ENCODE results near the gene SERPINA1.
"Not testable (repeated sequence)": the region's sequence is repeated elsewhere in the genome, so short reads cannot be mapped to it uniquely, and the experiment has no call there.

Gene SERPINA1

DNA sequence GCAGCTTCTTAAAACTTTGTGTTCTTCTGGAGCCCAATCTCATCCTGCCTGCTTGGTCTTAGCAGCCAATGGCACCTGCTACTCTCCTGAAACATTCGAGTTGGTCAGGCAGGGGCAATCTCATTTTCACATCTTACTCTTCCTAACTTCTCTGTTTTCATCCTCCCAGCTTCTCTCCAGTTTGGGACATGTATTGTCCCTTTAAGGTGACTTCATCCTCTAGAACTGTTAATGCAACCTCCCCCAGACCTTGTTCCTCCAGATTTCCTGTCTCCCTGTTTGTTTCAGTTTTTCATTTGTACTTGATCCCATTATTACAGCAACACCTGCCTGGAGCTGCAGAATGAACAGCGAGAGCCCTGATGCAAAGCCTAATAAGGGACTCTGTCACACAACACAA, 32.9 kb upstream of the SERPINA1 start:
- TF ChIP-seq, protein P1, sequence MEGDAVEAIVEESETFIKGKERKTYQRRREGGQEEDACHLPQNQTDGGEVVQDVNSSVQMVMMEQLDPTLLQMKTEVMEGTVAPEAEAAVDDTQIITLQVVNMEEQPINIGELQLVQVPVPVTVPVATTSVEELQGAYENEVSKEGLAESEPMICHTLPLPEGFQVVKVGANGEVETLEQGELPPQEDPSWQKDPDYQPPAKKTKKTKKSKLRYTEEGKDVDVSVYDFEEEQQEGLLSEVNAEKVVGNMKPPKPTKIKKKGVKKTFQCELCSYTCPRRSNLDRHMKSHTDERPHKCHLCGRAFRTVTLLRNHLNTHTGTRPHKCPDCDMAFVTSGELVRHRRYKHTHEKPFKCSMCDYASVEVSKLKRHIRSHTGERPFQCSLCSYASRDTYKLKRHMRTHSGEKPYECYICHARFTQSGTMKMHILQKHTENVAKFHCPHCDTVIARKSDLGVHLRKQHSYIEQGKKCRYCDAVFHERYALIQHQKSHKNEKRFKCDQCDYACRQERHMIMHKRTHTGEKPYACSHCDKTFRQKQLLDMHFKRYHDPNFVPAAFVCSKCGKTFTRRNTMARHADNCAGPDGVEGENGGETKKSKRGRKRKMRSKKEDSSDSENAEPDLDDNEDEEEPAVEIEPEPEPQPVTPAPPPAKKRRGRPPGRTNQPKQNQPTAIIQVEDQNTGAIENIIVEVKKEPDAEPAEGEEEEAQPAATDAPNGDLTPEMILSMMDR (conservative IDR thresholded peaks at IDR 0.05; ENCODE audit: low read depth, low read length): no peak
- DNase-seq (ENCODE audit: low read depth): no peak
- no peak overlapping the region for H3K4me3 ChIP-seq (ENCODE audit: low read length)

DNA sequence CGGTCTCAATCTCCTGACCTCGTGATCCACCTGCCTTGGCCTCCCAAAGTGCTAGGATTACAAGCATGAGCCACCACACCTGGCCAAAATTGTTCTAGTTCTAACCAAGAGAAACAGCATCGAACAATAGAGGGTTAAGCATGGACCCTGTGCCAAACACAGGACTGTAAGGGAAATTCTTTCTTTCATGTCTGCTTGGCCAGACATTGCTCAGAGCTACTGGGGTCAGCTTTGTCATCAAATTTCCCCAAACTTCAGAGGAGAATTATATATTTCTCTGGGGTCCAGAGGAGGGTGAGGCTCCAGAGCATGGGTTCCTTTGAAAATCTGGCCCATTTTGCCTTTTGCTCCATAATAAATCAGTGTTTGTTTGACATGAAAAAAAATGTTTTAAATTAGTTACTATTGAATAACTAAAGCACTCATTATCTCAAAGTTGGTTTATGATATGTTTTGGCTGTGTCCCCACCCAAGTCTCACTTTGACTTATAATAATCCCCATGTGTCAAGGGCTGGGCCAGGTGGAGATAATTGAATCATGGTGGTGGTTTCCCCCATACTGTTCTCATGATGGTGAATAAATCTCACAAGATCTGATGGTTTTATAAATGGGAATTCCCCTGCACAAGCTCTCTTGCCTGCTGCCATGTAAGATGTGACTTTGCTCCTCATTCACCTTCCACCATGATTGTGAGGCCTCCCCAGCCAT, 29.2 kb upstream of the SERPINA1 start:
- H3K4me3 ChIP-seq (ENCODE audit: low read length); DNase-seq (ENCODE audit: low read depth): not testable (repeated sequence)

DNA sequence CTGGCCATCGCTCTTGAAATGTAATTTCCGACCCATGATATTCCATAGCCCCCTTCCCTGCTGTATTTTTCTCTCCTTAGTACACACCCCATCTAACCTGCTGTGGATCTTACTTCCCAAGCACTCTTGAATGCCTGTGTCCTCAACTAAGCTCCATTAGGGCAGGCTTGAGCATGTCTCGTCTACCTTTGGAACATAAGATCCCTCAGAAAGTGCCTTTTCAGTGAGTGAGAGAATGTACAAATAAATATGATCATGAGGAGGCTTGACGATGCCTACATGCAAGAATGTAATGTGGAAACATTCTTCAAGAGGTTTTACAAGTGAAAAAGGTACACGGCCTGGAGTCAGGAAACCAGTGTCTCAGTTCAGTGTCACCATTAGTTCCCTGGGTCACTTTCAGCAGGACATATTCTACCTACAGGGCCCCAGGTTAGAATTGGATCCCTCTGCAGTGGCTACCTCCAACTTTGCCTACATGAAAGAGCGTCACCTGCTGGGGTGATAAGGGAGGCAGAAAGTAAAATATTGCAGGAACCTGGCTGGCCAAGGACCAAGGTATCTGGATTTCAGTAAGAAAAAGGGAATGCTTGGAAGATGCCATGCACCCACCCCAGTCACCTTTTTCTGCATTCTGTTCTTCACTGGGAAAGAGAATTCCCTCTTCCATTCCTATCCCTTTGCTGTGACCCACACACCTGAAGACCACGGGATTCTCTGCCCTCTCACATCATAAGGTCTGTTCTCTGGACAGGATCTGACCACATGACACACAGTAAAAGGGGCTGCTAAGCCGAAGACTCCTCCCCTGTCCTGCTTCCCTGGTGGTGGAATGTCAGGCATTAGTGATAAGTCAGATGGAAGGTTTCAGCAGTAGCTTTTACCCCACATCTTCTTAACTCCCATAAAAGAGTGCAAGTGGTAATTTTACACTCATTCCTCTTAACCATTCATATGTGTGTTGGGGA, 24.6 kb upstream of the SERPINA1 start:
- no peak overlapping the region for H3K4me3 ChIP-seq (ENCODE audit: low read length)
- TF ChIP-seq, protein P1 (conservative IDR thresholded peaks at IDR 0.05; ENCODE audit: low read depth, low read length): peak; percentile 56
- no peak for DNase-seq (ENCODE audit: low read depth)

DNA sequence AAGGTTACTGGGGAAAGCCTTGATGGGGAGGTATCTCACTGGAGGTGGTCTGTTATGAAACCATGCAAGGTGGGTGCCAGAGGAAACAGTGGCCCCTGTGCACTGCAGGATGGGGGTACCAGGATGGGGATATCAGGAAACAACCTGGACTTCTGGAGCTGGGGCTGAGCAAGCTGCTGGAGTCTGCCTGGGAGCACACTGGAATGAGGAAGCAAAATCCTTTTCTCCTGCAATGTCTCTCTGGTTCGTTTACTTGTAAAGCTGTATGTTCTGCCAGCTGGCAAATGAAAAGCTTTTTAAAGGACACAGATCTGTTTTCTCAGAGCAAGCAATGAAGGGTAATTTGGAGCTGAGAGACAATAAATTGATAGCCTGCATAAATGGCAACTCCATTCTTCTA, 23.2 kb upstream of the SERPINA1 start:
- DNase-seq (ENCODE audit: low read depth): no peak
- H3K4me3 ChIP-seq (ENCODE audit: low read length): no peak overlapping the region
- TF ChIP-seq, protein P1 (conservative IDR thresholded peaks at IDR 0.05; ENCODE audit: low read depth, low read length): no peak

DNA sequence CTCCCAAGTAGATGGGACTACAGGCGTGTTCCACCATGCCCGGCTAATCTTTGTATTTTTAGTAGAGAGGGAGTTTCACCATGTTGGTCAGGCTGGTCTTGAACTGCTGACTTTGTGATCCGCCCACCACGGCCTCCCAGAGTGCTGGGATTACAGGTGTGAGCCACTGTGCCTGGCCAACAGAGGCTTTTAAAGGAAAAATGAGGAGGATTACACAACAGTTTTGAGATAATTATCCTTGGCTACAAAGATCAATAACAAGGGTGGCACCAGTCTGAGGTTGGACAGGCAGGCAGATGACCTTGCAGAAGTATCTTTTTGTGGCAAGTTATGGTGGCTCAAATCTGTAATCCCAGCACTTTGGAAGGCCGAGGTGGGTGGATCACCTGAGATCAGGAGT, 21.0 kb upstream of the SERPINA1 start:
- H3K4me3 ChIP-seq (ENCODE audit: low read length); DNase-seq (ENCODE audit: low read depth): not testable (repeated sequence)

DNA sequence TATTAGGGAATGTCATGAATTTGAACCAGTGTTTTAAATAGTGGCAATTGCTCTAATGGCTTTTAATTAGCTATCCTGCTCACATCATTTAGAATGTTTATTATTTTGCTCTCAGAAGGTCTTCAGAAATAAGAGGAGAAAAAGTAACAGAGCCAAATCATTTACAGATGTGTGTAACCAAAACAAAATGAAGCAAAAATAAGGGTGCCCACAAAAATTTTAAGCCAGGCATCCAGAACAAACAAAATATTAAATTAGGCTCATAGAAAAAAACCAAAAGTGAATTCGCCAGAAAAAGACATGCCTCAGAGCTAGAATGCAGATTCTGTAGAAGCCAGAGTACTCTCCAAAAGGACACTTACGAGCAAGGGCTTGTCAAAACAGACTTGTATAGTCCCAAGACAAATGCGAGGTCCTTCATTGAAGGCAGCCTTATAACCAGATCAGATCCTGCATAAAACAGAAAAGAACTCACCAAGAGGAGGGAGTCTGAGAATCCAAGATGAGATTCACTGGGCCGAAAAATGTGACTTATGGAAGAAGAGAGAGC, 20.2 kb upstream of the SERPINA1 start:
- TF ChIP-seq, protein P1 (conservative IDR thresholded peaks at IDR 0.05; ENCODE audit: low read depth, low read length): no peak
- no peak overlapping the region for H3K4me3 ChIP-seq (ENCODE audit: low read length)
- no peak for DNase-seq (ENCODE audit: low read depth)

DNA sequence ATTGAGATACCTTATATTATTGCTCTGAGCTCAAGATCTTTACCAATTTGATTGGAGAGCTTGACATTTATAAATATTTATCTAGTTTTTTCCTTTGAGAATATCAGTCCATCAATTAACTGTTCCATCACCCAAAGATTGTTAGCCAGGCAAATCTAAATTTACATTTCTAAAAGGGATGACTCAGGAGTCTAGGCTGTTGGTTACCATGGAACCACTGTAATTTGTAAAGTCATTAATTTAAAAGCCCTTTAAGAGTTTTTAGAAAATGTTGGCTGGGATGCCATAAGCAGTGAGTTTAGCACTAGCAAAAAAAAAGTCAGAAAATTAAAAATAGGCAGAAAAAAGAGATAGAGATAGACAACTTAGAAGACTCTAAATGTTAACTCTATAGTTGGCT, 19.5 kb upstream of the SERPINA1 start:
- H3K4me3 ChIP-seq (ENCODE audit: low read length): no peak overlapping the region
- TF ChIP-seq, protein P1 (conservative IDR thresholded peaks at IDR 0.05; ENCODE audit: low read depth, low read length): no peak
- DNase-seq (ENCODE audit: low read depth): no peak
